Ascending aorta (tissue), 2 donors: ENCODE data around the gene CENPP. TPM values are rescaled to one million over a fixed set of nuclear protein-coding genes. Genes with fewer than 3 reads are reported as not detected.

Source experiments
- DNase-seq, 2 donors: peaks; one replicate each; pipeline ENCODE4 v3.0.0-alpha.2; 2019; ENCODE audit warnings: low spot score in 2 of 2
- H3K27ac ChIP-seq, 2 donors: fragments of 200-600 bp; sonication (generic); one replicate each; pipeline ENCODE4 v1.5.1; 2016 to 2017; ENCODE audit warnings: mild to moderate bottlenecking in 1 of 2
- H3K27me3 ChIP-seq: fragments of 200-600 bp; sonication (generic); one replicate; pipeline ENCODE4 v1.5.1; 2017
- H3K36me3 ChIP-seq, 2 donors: fragments of 200-600 bp; sonication (generic); one replicate each; pipeline ENCODE4 v1.5.1; 2016
- H3K4me1 ChIP-seq, 2 donors: fragments of 200-600 bp; sonication (generic); one replicate each; pipeline ENCODE4 v1.5.1; 2016 to 2017; ENCODE audit warnings: mild to moderate bottlenecking in 1 of 2
- H3K4me3 ChIP-seq, 2 donors: fragments of 200-600 bp; sonication (generic); one replicate each; pipeline ENCODE4 v1.5.1; 2016 to 2017; ENCODE audit warnings: mild to moderate bottlenecking in 1 of 2
- H3K9me3 ChIP-seq, 2 donors: fragments of 200-600 bp; sonication (generic); one replicate each; pipeline ENCODE4 v1.5.1; 2016
- intact Hi-C: fragments of 100-400 bp; cut with DNase I; formaldehyde crosslinking; loops from one replicate; pipeline ENCODE4 v1.15.1; 2023
- total RNA-seq: library from RNA; depleted of rRNA; stranded (reverse); fragments of >200 nt; gene quantifications from one replicate; pipeline ENCODE4 v1.1.0, GENCODE V29; 2016
- TF ChIP-seq, protein P1 (sequence below), 3 experiments: fragments of 200-600 bp in 2 of 3; fragments of 450-650 bp in 1 of 3; sonication (generic) in 2 of 3; IDR thresholded peaks; one replicate each; pipeline ENCODE4 v1.5.1; 2016 to 2019; ENCODE audit warnings: antibody characterized with exemption in 3 of 3, mild to moderate bottlenecking in 1 of 3, moderate library complexity in 1 of 3

CENPP gene
- total RNA-seq, 1 donor from 2014 or later = 0.43 TPM

DNA sequence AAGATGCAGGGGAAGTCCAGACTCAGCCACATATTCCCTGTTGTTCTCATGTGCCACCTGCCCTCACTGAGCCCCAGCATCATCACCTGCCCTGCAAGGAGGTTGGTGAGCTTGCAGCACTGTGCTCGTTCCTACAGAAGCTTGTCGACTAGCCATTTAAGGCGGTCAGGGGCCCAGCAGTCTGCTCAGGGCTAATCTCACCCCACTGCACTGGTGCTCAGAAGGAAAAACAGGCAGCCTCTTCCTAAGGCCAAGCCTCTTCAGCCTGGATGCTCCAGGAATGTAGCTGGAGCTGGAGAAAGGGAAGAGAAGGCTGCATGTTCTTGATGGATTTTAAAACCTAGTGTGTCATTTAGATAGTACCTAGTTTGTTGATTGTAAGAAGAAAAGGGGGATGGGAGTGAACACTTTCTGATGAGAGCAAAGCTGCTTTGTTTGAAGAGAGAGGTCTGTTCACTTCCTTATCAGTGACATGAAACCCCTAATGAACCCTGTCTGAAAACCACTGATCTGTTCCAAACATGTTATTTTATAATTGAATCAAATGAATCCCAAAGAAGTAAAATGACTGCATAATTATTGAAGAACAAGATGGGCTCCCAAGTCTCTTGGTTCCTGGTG is 167.1 kb downstream of the CENPP start:
- Histone ChIP-seq H3K4me1 (peaks cover 9 to 29% of the 10 kb centered on the region in 2 donors), H3K4me3 (no peak overlapping the region), H3K9me3 (no peaks in the 10 kb centered on the region), H3K27me3 (no peaks in the 10 kb centered on the region), H3K36me3 (peaks cover 0 to 8% of the 10 kb centered on the region in 2 donors), H3K27ac (no peak overlapping the region)
- TF ChIP-seq, protein P1, sequence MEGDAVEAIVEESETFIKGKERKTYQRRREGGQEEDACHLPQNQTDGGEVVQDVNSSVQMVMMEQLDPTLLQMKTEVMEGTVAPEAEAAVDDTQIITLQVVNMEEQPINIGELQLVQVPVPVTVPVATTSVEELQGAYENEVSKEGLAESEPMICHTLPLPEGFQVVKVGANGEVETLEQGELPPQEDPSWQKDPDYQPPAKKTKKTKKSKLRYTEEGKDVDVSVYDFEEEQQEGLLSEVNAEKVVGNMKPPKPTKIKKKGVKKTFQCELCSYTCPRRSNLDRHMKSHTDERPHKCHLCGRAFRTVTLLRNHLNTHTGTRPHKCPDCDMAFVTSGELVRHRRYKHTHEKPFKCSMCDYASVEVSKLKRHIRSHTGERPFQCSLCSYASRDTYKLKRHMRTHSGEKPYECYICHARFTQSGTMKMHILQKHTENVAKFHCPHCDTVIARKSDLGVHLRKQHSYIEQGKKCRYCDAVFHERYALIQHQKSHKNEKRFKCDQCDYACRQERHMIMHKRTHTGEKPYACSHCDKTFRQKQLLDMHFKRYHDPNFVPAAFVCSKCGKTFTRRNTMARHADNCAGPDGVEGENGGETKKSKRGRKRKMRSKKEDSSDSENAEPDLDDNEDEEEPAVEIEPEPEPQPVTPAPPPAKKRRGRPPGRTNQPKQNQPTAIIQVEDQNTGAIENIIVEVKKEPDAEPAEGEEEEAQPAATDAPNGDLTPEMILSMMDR (IDR thresholded peaks at IDR 0.05) = no peak
- intact Hi-C loops = no loop called here
- DNase-seq = no peak

DNA sequence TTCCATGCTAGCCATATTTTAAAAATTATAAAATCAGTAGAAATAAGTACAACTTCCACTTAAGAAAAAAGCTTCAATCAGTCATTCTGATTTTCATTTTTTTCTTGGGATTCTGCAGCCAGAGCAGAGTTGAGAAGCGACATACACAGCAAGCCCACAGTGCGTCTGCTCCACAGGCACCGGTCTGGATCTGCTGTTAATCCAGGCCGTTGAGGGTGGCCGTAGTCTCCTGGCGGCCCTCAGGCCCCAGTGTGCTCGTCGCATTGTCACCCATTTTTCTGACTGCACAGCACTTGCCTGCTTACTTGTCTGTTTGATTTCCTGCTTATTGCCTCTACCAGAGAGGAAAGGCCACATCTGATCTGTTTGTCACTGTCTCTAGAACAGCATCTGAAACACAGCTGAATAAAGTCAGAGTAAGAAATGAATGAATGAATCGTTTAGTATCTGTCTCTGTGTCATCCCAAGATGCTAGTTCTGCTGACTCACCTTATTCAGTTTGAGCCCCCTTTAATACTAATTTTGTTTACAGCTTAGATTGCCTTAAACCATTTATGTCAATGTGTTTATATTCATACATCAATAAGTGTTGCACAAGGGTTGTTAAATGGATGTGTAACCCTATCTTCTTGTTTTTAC is 168.1 kb downstream of the CENPP start:
- Histone ChIP-seq H3K27ac (no peak overlapping the region), H3K9me3 (no peaks in the 10 kb centered on the region), H3K27me3 (no peaks in the 10 kb centered on the region), H3K4me1 (peaks cover 9 to 24% of the 10 kb centered on the region in 2 donors), H3K4me3 (no peak overlapping the region), H3K36me3 (peaks cover 0 to 8% of the 10 kb centered on the region in 2 donors)
- intact Hi-C loops = no loop called here
- TF ChIP-seq, protein P1 (IDR thresholded peaks at IDR 0.05) = no peak
- DNase-seq = no peak

DNA sequence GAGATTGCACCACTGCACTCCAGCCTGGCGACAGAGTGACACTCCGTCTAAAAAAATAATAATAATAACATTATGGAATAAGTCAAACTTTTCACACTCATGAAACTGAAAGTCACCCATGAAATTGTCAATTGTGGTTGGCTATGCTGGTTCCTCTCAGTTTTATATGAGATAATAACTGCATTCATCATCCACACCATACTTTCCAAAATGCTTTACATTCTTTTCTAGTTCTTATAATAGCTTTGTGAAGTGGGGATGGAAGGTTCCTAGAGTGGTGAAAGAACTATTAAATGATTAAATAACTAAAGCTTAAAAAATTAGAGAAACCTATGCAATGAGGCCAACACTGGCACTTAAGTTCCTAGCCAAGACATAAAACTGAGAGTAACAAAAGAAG is 169.1 kb downstream of the CENPP start:
- peaks cover 0 to 8% of the 10 kb centered on the region in 2 donors for H3K36me3 ChIP-seq
- intact Hi-C loops = no loop called here
- H3K4me1 ChIP-seq = peaks cover 3 to 14% of the 10 kb centered on the region in 2 donors
- no peaks in the 10 kb centered on the region for H3K9me3 ChIP-seq
- H3K4me3 ChIP-seq = no peak overlapping the region
- TF ChIP-seq, protein P1 (IDR thresholded peaks at IDR 0.05) = no peak
- no peak overlapping the region for H3K27ac ChIP-seq
- DNase-seq = no peak
- no peaks in the 10 kb centered on the region for H3K27me3 ChIP-seq

DNA sequence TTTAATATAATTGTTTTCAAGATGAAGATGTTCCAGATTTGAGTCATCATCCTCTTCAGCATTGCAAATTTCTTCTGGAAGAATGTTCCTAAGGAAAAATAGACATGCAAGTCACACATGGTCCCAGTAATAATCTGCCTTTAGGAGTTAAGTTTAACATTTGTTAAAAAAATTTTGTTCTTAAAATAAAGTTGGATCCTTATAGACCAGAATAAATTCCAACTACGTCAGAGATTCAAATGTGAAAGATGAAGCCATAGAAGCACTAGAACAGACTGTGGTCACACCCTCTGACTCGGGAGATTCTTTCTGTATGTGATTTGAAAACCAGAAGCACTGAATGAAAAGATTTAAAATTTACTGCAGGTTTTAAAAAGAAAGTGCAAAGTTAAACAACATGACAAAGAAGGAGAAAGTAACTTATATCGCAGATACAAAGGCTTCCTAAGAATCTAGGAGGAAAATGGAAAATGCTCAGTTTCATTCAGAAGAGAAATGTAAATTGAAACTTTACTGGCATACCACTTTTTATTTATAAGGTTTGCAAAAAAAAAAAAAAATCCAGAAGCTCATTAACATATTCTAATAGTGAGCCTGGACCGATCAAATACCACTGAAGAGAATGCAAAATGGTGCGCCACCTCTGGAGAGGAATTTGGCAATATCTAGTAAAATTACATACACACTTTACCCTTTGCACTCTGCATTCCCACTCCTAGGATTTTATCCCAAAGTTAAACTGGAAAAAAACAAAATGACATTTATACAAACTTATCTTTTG is 170.8 kb downstream of the CENPP start:
- Histone ChIP-seq H3K9me3 (no peaks in the 10 kb centered on the region), H3K4me3 (no peak overlapping the region), H3K27ac (no peak overlapping the region), H3K27me3 (no peaks in the 10 kb centered on the region), H3K36me3 (peaks cover 0 to 8% of the 10 kb centered on the region in 2 donors), H3K4me1 (peaks cover 0 to 8% of the 10 kb centered on the region in 2 donors)
- DNase-seq = no peak
- intact Hi-C loops = no loop called here
- TF ChIP-seq, protein P1 (IDR thresholded peaks at IDR 0.05) = no peak

DNA sequence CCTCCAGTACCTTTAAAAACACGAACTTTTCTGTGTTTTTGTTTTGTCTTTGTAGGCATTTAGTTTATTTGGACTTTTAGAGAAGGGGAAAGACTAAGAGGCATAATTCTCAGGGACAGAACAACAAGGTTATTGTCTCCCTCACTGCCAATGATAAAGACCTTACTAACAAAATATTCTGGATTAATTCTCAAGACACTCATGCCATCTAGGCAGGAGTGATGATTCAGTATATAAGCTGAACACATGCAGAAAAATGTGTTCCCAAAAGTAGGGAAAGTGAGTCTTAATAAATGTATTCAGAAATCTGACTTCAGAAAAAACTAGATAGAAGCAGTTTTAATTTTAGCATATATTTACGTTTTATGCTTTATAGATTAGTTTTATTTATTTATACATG is 173.9 kb downstream of the CENPP start:
- Histone ChIP-seq H3K36me3 (no peaks in the 10 kb centered on the region), H3K9me3 (no peaks in the 10 kb centered on the region), H3K4me3 (no peak overlapping the region), H3K27me3 (no peaks in the 10 kb centered on the region), H3K27ac (peak overlapping the region; percentile 60 to 76), H3K4me1 (peaks cover 14 to 19% of the 10 kb centered on the region in 2 donors)
- no peak for DNase-seq
- TF ChIP-seq, protein P1 (IDR thresholded peaks at IDR 0.05) = no peak
- intact Hi-C loops = loop anchor here (2.0 kb wide), 1 partner anchor 19 kb away; no protein-coding TSS in a partner anchor
